Endothelial cell of umbilical vein (primary cell): ENCODE data around the gene TBC1D8B.

ENCODE experiments used
- CTCF ChIP-seq, 2 donors: IDR thresholded peaks; 1 replicate in 1 of 2; 2 replicates in 1 of 2; pipeline ENCODE4 v1.5.1; 2011; ENCODE audit warnings: low read length in 2 of 2, mild to moderate bottlenecking in 2 of 2, moderate library complexity in 2 of 2, control low read depth in 1 of 2, inconsistent platforms in 1 of 2, low read depth in 1 of 2; ENCODE audit not compliant: insufficient read depth in 1 of 2; ENCODE audit errors: extremely low read depth in 1 of 2
- EZH2 ChIP-seq: IDR thresholded peaks from 2 replicates; pipeline ENCODE4 v1.6.1; 2012; ENCODE audit warnings: borderline replicate concordance, low read depth, mild to moderate bottlenecking, moderate library complexity, low read length, inconsistent platforms; ENCODE audit not compliant: severe bottlenecking
- POLR2A ChIP-seq: IDR thresholded peaks from 2 replicates; pipeline ENCODE4 v1.6.1; 2012; ENCODE audit warnings: low read depth, mild to moderate bottlenecking, control low read depth, low read length

GRCh38 chrX:106894978-106895452, 92.5 kb downstream of the TBC1D8B start:
- no peak for TF ChIP-seq CTCF (IDR thresholded peaks at IDR 0.05; ENCODE audit: extremely low read depth in 1 of 2, insufficient read depth in 1 of 2, low read depth in 1 of 2, low read length in 2 of 2)
- TF ChIP-seq EZH2 = no peak
- no peak for TF ChIP-seq POLR2A
